ENCODE results near the gene ZNF780A.

DNA sequence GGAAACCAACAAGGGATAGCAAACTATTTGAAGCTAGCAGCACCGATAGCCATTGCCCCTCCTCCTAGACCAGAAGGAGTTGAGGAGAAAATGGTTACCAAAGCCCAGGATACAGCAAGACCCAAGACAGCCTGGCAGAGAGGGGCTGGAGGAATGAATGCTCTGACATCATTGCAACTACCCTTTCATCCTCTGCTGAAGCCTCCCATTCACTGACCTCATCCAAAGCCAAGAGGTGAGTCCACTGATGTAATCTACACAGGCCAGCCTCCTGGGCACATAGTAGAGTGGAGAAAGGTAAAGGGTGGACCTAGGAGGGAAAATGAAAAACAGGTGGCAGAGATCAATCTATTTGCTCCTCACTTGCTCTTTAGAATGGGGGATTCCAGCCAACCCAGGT is 42.7 kb upstream of the ZNF780A start:
- no peak for TF ChIP-seq GATA3 (IDR thresholded peaks at IDR 0.05; ENCODE audit: low read depth, low read length)
- no peak for TF ChIP-seq GATA2 (IDR thresholded peaks at IDR 0.05; ENCODE audit: low read depth, low read length)
